WTC11 (cell line): ENCODE data around the gene MAP7D2. TPM values are rescaled to one million over a fixed set of nuclear protein-coding genes. Genes with fewer than 3 reads are reported as not detected.

Experiments
- ATAC-seq: fragments of 200-7000 bp; cut with Tn5 transposase; 2 replicates; pipeline ENCODE4 v1.10.0; 2021; ENCODE audit warnings: mild to moderate bottlenecking, moderate library complexity
- Bru-seq: library from RNA; stranded (reverse); fragments of 400-500 nt; gene quantifications from one replicate; lab custom pipeline; 2021; lab: Mats Ljungman, UMichigan
- CTCF ChIA-PET: fragments of 300-600 bp; sonication (Branson Sonifier 250); formaldehyde crosslinking; loops from one replicate; lab custom pipeline; 2021; ENCODE audit warnings: antibody characterized with exemption; lab: Charles Lee
- POLR2A ChIA-PET: fragments of 350-600 bp; sonication (Branson Sonifier 250); formaldehyde crosslinking; loops from one replicate; lab custom pipeline; 2021; ENCODE audit warnings: antibody characterized with exemption; lab: Charles Lee
- DNase-seq: peaks from one replicate; pipeline ENCODE4 v3.0.0; 2021; ENCODE audit warnings: low spot score
- H3K27ac Mint-ChIP-seq: 2 replicates; pipeline ENCODE4 v1.8.0; 2021; ENCODE audit warnings: mixed read lengths
- H3K27me3 Mint-ChIP-seq: 2 replicates; pipeline ENCODE4 v1.8.0; 2021; ENCODE audit warnings: low read depth, mild to moderate bottlenecking, moderate library complexity, mixed read lengths
- H3K36me3 Mint-ChIP-seq: 2 replicates; pipeline ENCODE4 v1.8.0; 2021; ENCODE audit warnings: mixed read lengths
- H3K4me1 Mint-ChIP-seq: 2 replicates; pipeline ENCODE4 v1.8.0; 2022; ENCODE audit warnings: mixed read lengths
- H3K4me3 Mint-ChIP-seq: 2 replicates; pipeline ENCODE4 v1.8.0; 2021; ENCODE audit warnings: mild to moderate bottlenecking, moderate library complexity, mixed read lengths
- H3K9me3 Mint-ChIP-seq: 2 replicates; pipeline ENCODE4 v1.8.0; 2021; ENCODE audit warnings: mixed read lengths
- ATF1 ChIP-seq: sonication (generic); formaldehyde crosslinking; IDR thresholded peaks from 2 replicates; pipeline ENCODE4 v1.8.1; 2023; ENCODE audit warnings: mild to moderate bottlenecking, moderate library complexity, missing genetic modification reagents
- FOXK1 ChIP-seq: sonication (generic); formaldehyde crosslinking; IDR thresholded peaks from 2 replicates; pipeline ENCODE4 v1.8.0; 2022; ENCODE audit warnings: mild to moderate bottlenecking, moderate library complexity, missing genetic modification reagents
- FOXP1 ChIP-seq: sonication (generic); formaldehyde crosslinking; IDR thresholded peaks from 2 replicates; pipeline ENCODE4 v1.8.0; 2022; ENCODE audit warnings: missing genetic modification reagents, mild to moderate bottlenecking, moderate library complexity, borderline replicate concordance
- HMGA2 ChIP-seq: fragments of 250-450 bp; sonication (Bioruptor Pico); IDR thresholded peaks from 2 replicates; pipeline ENCODE4 v1.4.0; 2021; ENCODE audit warnings: mild to moderate bottlenecking, moderate library complexity
- NFATC4 ChIP-seq: fragments of 250-450 bp; sonication (Bioruptor Pico); IDR thresholded peaks from 2 replicates; pipeline ENCODE4 v1.9.0; 2021; ENCODE audit warnings: mild to moderate bottlenecking
- NFE2L1 ChIP-seq: sonication (generic); formaldehyde crosslinking; IDR thresholded peaks from 2 replicates; pipeline ENCODE4 v1.8.1; 2023; ENCODE audit warnings: missing genetic modification reagents
- NFYB ChIP-seq: sonication (generic); formaldehyde crosslinking; conservative IDR thresholded peaks from 2 replicates; pipeline ENCODE4 v1.8.0; 2022; ENCODE audit warnings: low read depth, missing genetic modification reagents
- RELA ChIP-seq: sonication (generic); formaldehyde crosslinking; IDR thresholded peaks from 2 replicates; pipeline ENCODE4 v1.8.1; 2022; ENCODE audit warnings: missing genetic modification reagents, mild to moderate bottlenecking, borderline replicate concordance
- TCF7 ChIP-seq: sonication (generic); formaldehyde crosslinking; IDR thresholded peaks from 2 replicates; pipeline ENCODE4 v1.8.0; 2022; ENCODE audit warnings: mild to moderate bottlenecking, low read depth, missing genetic modification reagents, moderate library complexity
- TP53 ChIP-seq: sonication (generic); formaldehyde crosslinking; IDR thresholded peaks from 2 replicates; pipeline ENCODE4 v1.8.1; 2023; ENCODE audit warnings: mild to moderate bottlenecking, missing genetic modification reagents
- ZBTB21 ChIP-seq: sonication (generic); formaldehyde crosslinking; IDR thresholded peaks from 2 replicates; pipeline ENCODE4 v1.8.1; 2023; ENCODE audit warnings: mild to moderate bottlenecking, missing genetic modification reagents, borderline replicate concordance
- ZNF138 ChIP-seq: sonication (generic); formaldehyde crosslinking; conservative IDR thresholded peaks from 2 replicates; pipeline ENCODE4 v1.8.1; 2022; ENCODE audit warnings: mild to moderate bottlenecking, moderate library complexity, missing genetic modification reagents
- ZNF232 ChIP-seq: sonication (generic); formaldehyde crosslinking; IDR thresholded peaks from 2 replicates; pipeline ENCODE4 v1.8.0; 2022; ENCODE audit warnings: mild to moderate bottlenecking, missing genetic modification reagents
- ZNF263 ChIP-seq: sonication (generic); formaldehyde crosslinking; IDR thresholded peaks from 2 replicates; pipeline ENCODE4 v1.8.1; 2022; ENCODE audit warnings: low read depth, mild to moderate bottlenecking, moderate library complexity, missing genetic modification reagents
- ZNF317 ChIP-seq: sonication (generic); formaldehyde crosslinking; IDR thresholded peaks from 2 replicates; pipeline ENCODE4 v1.8.1; 2023; ENCODE audit warnings: low read depth, mild to moderate bottlenecking, moderate library complexity, missing genetic modification reagents, borderline replicate concordance
- ZNF671 ChIP-seq: fragments of 250-450 bp; sonication (Bioruptor Pico); IDR thresholded peaks from 2 replicates; pipeline ENCODE4 v1.8.0; 2021; ENCODE audit warnings: mild to moderate bottlenecking
- long read RNA-seq, 3 experiments: library from RNA in 1 of 3; library from capped mRNA in 1 of 3; library from polyadenylated mRNA in 1 of 3; unstranded in 2 of 3; stranded (forward) in 1 of 3; transcript quantifications; one replicate each; pipeline ENCODE4 v2.0.0, GENCODE V29; 2021
- total RNA-seq: library from RNA; stranded (reverse); gene quantifications from 3 replicates; pipeline ENCODE4 v1.2.3, GENCODE V29; 2021
- TF ChIP-seq, protein P1 (sequence below): sonication (generic); formaldehyde crosslinking; IDR thresholded peaks from 2 replicates; pipeline ENCODE4 v1.8.0; 2023; ENCODE audit warnings: missing genetic modification reagents
- TF ChIP-seq, protein P2 (sequence below): sonication (generic); formaldehyde crosslinking; IDR thresholded peaks from 2 replicates; pipeline ENCODE4 v1.8.0; 2022; ENCODE audit warnings: mild to moderate bottlenecking, missing genetic modification reagents
- TF ChIP-seq, protein P3 (sequence below): sonication (generic); formaldehyde crosslinking; IDR thresholded peaks from 2 replicates; pipeline ENCODE4 v1.8.1; 2022; ENCODE audit warnings: low read depth, mild to moderate bottlenecking, moderate library complexity, missing genetic modification reagents, borderline replicate concordance
- TF ChIP-seq, protein P4 (sequence below): sonication (generic); formaldehyde crosslinking; IDR thresholded peaks from 2 replicates; pipeline ENCODE4 v1.8.1; 2023; ENCODE audit warnings: mild to moderate bottlenecking, missing genetic modification reagents, moderate library complexity
- TF ChIP-seq, protein P5 (sequence below): sonication (generic); formaldehyde crosslinking; IDR thresholded peaks from 2 replicates; pipeline ENCODE4 v1.8.0; 2022; ENCODE audit warnings: missing genetic modification reagents
- TF ChIP-seq, protein P6 (sequence below): fragments of 250-450 bp; sonication (Bioruptor Pico); IDR thresholded peaks from 2 replicates; pipeline ENCODE4 v1.9.0; 2021; ENCODE audit warnings: moderate library complexity, mild to moderate bottlenecking, inconsistent platforms, borderline replicate concordance
- TF ChIP-seq, protein P7 (sequence below): sonication (generic); formaldehyde crosslinking; IDR thresholded peaks from 2 replicates; pipeline ENCODE4 v1.8.1; 2022; ENCODE audit warnings: mild to moderate bottlenecking, moderate library complexity, missing genetic modification reagents

The MAP7D2 gene
- 0.57 to 0.80 TPM (median 0.73 TPM) in 3 replicates for total RNA-seq
- Bru-seq, nascent RNA, result percentile 19 among the genes with signal in this experiment
- long read RNA-seq, experiment 1, partial matches to known transcripts, result 1 of 6 reads
- long read RNA-seq, experiment 1, other reads (novel, unspliced or antisense), result 1 of 6 reads
- long read RNA-seq, experiment 2, partial matches to known transcripts, result 2 of 3 reads
- long read RNA-seq, experiment 2, other reads (novel, unspliced or antisense), result 1 of 3 reads
- long read RNA-seq, experiment 3, partial matches to known transcripts, result 0 of 1 reads
- long read RNA-seq, experiment 3, other reads (novel, unspliced or antisense), result 1 of 1 reads

DNA sequence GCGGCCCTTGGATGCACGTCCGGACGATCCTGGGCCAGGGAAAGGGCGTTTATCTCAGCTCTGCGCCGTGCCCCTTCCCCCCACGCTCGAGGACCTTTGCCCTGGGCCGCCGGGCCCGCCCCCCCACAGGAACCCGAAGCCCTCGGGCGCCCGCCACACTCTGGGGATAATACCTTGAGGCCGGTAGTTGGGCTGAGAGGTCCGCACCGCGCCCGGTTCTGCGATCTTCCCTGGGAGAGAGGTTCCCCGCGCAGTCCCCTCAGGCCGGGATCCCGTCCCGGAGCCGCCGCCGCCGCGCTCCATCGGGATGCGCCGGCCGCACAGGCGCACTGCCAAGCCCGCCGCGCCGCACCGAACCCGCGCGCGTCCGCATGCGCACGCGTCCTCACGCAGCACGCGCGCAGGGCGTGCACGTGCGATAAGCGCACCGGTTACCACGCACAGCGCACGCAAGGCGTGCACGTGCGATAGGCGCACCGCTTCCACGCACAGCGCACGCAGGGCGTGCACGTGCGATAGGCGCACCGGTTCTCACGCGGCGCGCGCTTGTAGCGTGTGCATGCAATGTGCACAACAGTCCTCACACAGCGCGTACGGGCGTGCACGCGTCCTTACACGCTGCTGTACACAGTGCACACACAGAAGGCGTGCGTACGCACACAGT, at the start of gene MAP7D2:
Gene MAP7D2, minus strand, starts transcription at position 331 of the 664 bp plus-strand sequence. Its CDS starts 28 bp downstream, at position 303.
- DNase-seq, result peak; percentile 31
- TF ChIP-seq, protein P1, sequence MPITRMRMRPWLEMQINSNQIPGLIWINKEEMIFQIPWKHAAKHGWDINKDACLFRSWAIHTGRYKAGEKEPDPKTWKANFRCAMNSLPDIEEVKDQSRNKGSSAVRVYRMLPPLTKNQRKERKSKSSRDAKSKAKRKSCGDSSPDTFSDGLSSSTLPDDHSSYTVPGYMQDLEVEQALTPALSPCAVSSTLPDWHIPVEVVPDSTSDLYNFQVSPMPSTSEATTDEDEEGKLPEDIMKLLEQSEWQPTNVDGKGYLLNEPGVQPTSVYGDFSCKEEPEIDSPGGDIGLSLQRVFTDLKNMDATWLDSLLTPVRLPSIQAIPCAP, result peak; percentile 69; the same call in 1 of the 2 replicates
- TF ChIP-seq, protein P2, sequence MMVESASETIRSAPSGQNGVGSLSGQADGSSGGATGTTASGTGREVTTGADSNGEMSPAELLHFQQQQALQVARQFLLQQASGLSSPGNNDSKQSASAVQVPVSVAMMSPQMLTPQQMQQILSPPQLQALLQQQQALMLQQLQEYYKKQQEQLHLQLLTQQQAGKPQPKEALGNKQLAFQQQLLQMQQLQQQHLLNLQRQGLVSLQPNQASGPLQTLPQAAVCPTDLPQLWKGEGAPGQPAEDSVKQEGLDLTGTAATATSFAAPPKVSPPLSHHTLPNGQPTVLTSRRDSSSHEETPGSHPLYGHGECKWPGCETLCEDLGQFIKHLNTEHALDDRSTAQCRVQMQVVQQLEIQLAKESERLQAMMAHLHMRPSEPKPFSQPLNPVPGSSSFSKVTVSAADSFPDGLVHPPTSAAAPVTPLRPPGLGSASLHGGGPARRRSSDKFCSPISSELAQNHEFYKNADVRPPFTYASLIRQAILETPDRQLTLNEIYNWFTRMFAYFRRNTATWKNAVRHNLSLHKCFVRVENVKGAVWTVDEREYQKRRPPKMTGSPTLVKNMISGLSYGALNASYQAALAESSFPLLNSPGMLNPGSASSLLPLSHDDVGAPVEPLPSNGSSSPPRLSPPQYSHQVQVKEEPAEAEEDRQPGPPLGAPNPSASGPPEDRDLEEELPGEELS, result peak; percentile 90
- TF ChIP-seq NFATC4 (CRISPR knock-in tag) (no peak), ZNF317 (0 out of 2 replicates have a peak, but pooled peaks have one; percentile 46), NFYB (CRISPR knock-in tag) (0 out of 2 replicates have a peak, but pooled peaks have one; percentile 30), ZNF138 (0 out of 2 replicates have a peak, but pooled peaks have one; percentile 54), ZBTB21 (peak; percentile 63; the same call in 1 of the 2 replicates), TP53 (CRISPR knock-in tag) (peak; percentile 87), RELA (CRISPR knock-in tag) (peak; percentile 64; the same call in 1 of the 2 replicates), NFE2L1 (CRISPR knock-in tag) (peak; percentile 45; the same call in 1 of the 2 replicates), ZNF232 (CRISPR knock-in tag) (0 out of 2 replicates have a peak, but pooled peaks have one; percentile 32), TCF7 (CRISPR knock-in tag) (0 out of 2 replicates have a peak, but pooled peaks have one; percentile 72), ATF1 (CRISPR knock-in tag) (0 out of 2 replicates have a peak, but pooled peaks have one; percentile 84), FOXK1 (CRISPR knock-in tag) (peak; percentile 83), ZNF263 (CRISPR knock-in tag) (0 out of 2 replicates have a peak, but pooled peaks have one; percentile 44), FOXP1 (CRISPR knock-in tag) (peak; percentile 93), HMGA2 (CRISPR knock-in tag) (no peak), ZNF671 (CRISPR knock-in tag) (no peak)
- TF ChIP-seq, protein P3, sequence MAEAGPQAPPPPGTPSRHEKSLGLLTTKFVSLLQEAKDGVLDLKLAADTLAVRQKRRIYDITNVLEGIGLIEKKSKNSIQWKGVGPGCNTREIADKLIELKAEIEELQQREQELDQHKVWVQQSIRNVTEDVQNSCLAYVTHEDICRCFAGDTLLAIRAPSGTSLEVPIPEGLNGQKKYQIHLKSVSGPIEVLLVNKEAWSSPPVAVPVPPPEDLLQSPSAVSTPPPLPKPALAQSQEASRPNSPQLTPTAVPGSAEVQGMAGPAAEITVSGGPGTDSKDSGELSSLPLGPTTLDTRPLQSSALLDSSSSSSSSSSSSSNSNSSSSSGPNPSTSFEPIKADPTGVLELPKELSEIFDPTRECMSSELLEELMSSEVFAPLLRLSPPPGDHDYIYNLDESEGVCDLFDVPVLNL (CRISPR knock-in tag), result peak; percentile 63; the same call in 1 of the 2 replicates
- TF ChIP-seq, protein P4, sequence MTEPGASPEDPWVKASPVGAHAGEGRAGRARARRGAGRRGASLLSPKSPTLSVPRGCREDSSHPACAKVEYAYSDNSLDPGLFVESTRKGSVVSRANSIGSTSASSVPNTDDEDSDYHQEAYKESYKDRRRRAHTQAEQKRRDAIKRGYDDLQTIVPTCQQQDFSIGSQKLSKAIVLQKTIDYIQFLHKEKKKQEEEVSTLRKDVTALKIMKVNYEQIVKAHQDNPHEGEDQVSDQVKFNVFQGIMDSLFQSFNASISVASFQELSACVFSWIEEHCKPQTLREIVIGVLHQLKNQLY, result 0 out of 2 replicates have a peak, but pooled peaks have one; percentile 74
- TF ChIP-seq, protein P5, sequence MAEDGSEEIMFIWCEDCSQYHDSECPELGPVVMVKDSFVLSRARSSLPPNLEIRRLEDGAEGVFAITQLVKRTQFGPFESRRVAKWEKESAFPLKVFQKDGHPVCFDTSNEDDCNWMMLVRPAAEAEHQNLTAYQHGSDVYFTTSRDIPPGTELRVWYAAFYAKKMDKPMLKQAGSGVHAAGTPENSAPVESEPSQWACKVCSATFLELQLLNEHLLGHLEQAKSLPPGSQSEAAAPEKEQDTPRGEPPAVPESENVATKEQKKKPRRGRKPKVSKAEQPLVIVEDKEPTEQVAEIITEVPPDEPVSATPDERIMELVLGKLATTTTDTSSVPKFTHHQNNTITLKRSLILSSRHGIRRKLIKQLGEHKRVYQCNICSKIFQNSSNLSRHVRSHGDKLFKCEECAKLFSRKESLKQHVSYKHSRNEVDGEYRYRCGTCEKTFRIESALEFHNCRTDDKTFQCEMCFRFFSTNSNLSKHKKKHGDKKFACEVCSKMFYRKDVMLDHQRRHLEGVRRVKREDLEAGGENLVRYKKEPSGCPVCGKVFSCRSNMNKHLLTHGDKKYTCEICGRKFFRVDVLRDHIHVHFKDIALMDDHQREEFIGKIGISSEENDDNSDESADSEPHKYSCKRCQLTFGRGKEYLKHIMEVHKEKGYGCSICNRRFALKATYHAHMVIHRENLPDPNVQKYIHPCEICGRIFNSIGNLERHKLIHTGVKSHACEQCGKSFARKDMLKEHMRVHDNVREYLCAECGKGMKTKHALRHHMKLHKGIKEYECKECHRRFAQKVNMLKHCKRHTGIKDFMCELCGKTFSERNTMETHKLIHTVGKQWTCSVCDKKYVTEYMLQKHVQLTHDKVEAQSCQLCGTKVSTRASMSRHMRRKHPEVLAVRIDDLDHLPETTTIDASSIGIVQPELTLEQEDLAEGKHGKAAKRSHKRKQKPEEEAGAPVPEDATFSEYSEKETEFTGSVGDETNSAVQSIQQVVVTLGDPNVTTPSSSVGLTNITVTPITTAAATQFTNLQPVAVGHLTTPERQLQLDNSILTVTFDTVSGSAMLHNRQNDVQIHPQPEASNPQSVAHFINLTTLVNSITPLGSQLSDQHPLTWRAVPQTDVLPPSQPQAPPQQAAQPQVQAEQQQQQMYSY, result no peak
- TF ChIP-seq, protein P6, sequence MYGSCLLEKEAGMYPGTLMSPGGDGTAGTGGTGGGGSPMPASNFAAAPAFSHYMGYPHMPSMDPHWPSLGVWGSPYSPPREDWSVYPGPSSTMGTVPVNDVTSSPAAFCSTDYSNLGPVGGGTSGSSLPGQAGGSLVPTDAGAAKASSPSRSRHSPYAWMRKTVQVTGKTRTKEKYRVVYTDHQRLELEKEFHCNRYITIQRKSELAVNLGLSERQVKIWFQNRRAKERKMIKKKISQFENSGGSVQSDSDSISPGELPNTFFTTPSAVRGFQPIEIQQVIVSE (CRISPR knock-in tag), result no peak
- TF ChIP-seq, protein P7, sequence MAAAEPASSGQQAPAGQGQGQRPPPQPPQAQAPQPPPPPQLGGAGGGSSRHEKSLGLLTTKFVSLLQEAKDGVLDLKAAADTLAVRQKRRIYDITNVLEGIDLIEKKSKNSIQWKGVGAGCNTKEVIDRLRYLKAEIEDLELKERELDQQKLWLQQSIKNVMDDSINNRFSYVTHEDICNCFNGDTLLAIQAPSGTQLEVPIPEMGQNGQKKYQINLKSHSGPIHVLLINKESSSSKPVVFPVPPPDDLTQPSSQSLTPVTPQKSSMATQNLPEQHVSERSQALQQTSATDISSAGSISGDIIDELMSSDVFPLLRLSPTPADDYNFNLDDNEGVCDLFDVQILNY (CRISPR knock-in tag), result 0 out of 2 replicates have a peak, but pooled peaks have one; percentile 73

More for the DNA sequence above, at the start of gene MAP7D2:
- CTCF ChIA-PET, result no interaction called here
- Mint-ChIP-seq H3K36me3 (no peaks in the 10 kb centered on the region), H3K4me1 (peaks cover 4% of the 10 kb centered on the region), H3K9me3 (no peaks in the 10 kb centered on the region), H3K27me3 (peaks cover 49% of the 10 kb centered on the region), H3K4me3 (peak within 1 kb of the TSS; percentile 60), H3K27ac (no peak within 1 kb of the TSS)
- POLR2A ChIA-PET, result no interaction called here
- peak; percentile 71 for ATAC-seq
